Thymus (tissue), 11 donors: ENCODE measurements around the gene MKS1. TPM values are rescaled to one million over a fixed set of nuclear protein-coding genes. Genes with fewer than 3 reads are reported as not detected.
A peak's percentile ranks its signal among the peaks of the same experiment; 100 is the strongest.

Source experiments
- DNase-seq, 9 donors: peaks; one replicate each; pipeline ENCODE4 v3.0.0-alpha.2; 2013; ENCODE audit warnings: low spot score in 9 of 9, low read depth in 6 of 9, missing footprints in 1 of 9
- H3K27ac ChIP-seq, 2 donors: one replicate each; pipeline ENCODE4 v1.5.1; 2013; ENCODE audit warnings: control low read depth in 1 of 2, low read depth in 1 of 2, low read length in 1 of 2, mild to moderate bottlenecking in 1 of 2, moderate library complexity in 1 of 2
- H3K27me3 ChIP-seq, 2 donors: one replicate each; pipeline ENCODE4 v1.5.1; 2013; ENCODE audit warnings: low read length in 1 of 2; ENCODE audit not compliant: control insufficient read depth in 2 of 2, insufficient read depth in 1 of 2
- H3K36me3 ChIP-seq, 2 donors: one replicate each; pipeline ENCODE4 v1.5.1; 2013; ENCODE audit warnings: low read length in 1 of 2, mild to moderate bottlenecking in 1 of 2, moderate library complexity in 1 of 2; ENCODE audit not compliant: control insufficient read depth in 2 of 2, insufficient read depth in 2 of 2
- H3K4me1 ChIP-seq, 2 donors: one replicate each; pipeline ENCODE4 v1.5.1; 2013; ENCODE audit warnings: low read length in 2 of 2; ENCODE audit not compliant: control insufficient read depth in 2 of 2, insufficient read depth in 2 of 2
- H3K4me3 ChIP-seq, 2 donors: one replicate each; pipeline ENCODE4 v1.5.1; 2013; ENCODE audit warnings: low read length in 2 of 2, control low read depth in 1 of 2, mild to moderate bottlenecking in 1 of 2
- H3K9me3 ChIP-seq, 2 donors: one replicate each; pipeline ENCODE4 v1.5.1; 2013; ENCODE audit warnings: low read length in 1 of 2, mild to moderate bottlenecking in 1 of 2; ENCODE audit not compliant: control insufficient read depth in 2 of 2, insufficient read depth in 1 of 2
- WGBS: extraction: QIAGEN DNeasy Blood & Tissue Kit; methylation state at CpG from one replicate; pipeline ENCODE4 v1.1.7; 2013; 5-methylcytosine and 5-hydroxymethylcytosine counted together
- polyA plus RNA-seq: library from polyadenylated mRNA; stranded (reverse); fragments of 200-250 nt; gene quantifications from one replicate; pipeline ENCODE4 v1.2.3, GENCODE V29; 2013
- total RNA-seq: library from RNA; stranded (reverse); fragments of 120-200 nt; gene quantifications from one replicate; pipeline ENCODE4 v1.2.4, GENCODE V29; 2013
- donor health status: healthy.

Gene MKS1
- total and polyA plus RNA-seq, 2 donors = 11.9 to 12.5 TPM

DNA sequence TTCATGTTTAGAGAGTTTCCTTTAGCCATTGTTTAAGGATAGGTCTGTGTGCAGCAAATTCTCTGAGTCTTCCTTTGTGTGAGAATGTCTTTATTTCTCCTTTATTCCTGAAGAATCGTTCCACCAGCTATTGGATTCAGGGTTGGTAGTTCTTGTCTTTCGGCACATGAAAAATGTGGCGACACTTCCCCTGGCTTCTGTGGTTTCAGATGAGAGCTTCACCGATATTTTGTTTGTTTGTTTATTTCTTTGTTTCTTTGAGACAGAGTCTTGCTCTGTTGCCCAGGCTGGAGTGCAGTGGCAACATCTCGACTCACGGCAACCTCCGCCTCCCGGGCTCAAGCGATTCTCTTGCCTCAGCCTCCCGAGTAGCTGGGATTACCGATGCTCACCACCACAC, 43.1 kb upstream of the MKS1 start:
- Histone ChIP-seq H3K36me3 (no peaks in the 10 kb centered on the region), H3K27me3 (peaks cover 0 to 20% of the 10 kb centered on the region in 2 donors), H3K4me3 (no peak overlapping the region), H3K9me3 (no peaks in the 10 kb centered on the region), H3K27ac (no peak overlapping the region), H3K4me1 (no peaks in the 10 kb centered on the region)
- WGBS = 87% methylated on average over 11 of the region's 11 CpGs
- DNase-seq = no peak

- H3K27ac ChIP-seq = no peak overlapping the region
- H3K4me1 ChIP-seq = peaks cover 0 to 3% of the 10 kb centered on the region in 2 donors
- no peak overlapping the region for H3K4me3 ChIP-seq
- 49% methylated on average over 8 of the region's 8 CpGs for WGBS
- H3K27me3 ChIP-seq = peaks cover 6 to 26% of the 10 kb centered on the region in 2 donors
- H3K9me3 ChIP-seq = no peaks in the 10 kb centered on the region
- no peak for DNase-seq
- no peaks in the 10 kb centered on the region for H3K36me3 ChIP-seq
Observed at GRCh38 chr17:58254803-58255202, 35.7 kb upstream of the MKS1 start.

DNA sequence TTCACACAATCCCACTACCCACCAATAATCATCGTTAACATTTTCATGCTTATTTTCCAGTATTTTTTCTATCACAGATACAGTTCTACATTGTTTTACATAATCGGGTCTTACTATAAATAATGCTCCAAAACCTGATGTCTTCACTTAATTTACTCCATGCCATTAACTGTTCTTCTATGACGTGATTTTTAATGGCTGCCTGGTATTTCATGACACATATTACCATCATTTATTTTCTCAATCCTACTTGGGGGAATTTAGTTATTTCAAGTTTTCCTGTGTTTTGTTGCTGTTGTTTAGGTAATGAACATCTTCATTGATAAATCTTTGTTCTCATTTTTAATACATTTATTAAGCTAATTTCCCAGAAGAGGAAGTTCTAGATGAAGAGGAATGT, 34.0 kb upstream of the MKS1 start:
- H3K27me3 ChIP-seq = peaks cover 13 to 41% of the 10 kb centered on the region in 2 donors
- no peak overlapping the region for H3K27ac ChIP-seq
- H3K36me3 ChIP-seq = no peaks in the 10 kb centered on the region
- DNase-seq = no peak
- no peak overlapping the region for H3K4me3 ChIP-seq
- peaks cover 0 to 13% of the 10 kb centered on the region in 2 donors for H3K4me1 ChIP-seq
- WGBS = 95% methylated on average over 3 of the region's 3 CpGs
- no peaks in the 10 kb centered on the region for H3K9me3 ChIP-seq

DNA sequence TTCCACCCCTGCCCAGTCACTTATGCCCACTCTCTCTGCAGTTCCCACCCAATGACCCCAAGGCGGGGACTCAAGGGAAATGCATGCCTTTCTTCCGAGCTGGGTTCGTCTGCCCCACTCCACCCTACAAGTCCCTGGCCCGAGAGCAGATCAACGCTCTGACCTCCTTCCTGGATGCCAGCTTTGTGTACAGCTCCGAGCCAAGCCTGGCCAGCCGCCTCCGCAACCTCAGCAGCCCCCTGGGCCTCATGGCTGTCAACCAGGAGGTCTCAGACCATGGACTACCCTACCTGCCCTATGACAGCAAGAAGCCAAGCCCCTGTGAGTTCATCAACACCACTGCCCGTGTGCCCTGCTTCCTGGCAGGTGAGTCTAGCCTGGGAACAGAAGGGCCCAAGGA, 33.1 kb upstream of the MKS1 start:
- Histone ChIP-seq H3K27me3 (peaks cover 13 to 43% of the 10 kb centered on the region in 2 donors), H3K27ac (no peak overlapping the region), H3K4me1 (peaks cover 0 to 13% of the 10 kb centered on the region in 2 donors), H3K9me3 (no peaks in the 10 kb centered on the region), H3K4me3 (no peak overlapping the region), H3K36me3 (no peaks in the 10 kb centered on the region)
- DNase-seq = no peak
- WGBS = 92% methylated on average over 9 of the region's 9 CpGs

DNA sequence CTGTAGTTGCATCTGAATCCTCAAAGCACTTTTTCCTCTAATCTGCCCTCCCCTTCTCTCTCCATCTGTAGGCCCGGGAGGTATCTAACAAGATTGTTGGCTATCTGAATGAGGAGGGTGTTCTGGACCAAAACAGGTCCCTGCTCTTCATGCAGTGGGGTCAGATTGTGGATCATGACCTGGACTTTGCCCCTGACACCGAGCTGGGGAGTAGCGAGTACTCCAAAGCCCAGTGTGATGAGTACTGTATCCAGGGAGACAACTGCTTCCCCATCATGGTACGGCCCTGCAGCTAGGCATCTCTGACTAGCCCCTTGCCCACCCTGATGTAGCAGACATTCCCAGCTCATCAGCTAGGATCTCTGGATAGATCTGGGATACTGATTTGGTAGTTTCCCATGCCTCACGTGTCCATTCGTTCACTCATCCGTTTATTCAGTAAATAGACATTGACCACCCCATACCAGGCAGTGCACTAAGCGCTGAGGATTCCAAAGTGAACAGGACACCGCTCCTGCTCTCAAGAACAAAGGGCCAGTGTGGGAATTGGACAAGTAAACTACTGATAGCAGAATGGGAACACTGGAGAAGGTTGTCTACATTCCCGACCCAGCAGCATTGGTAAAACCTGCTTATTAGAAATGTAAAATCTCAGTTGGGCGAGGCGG, 31.4 kb upstream of the MKS1 start:
- Histone ChIP-seq H3K4me1 (peaks cover 0 to 13% of the 10 kb centered on the region in 2 donors), H3K36me3 (no peaks in the 10 kb centered on the region), H3K27me3 (peaks cover 13 to 43% of the 10 kb centered on the region in 2 donors), H3K4me3 (no peak overlapping the region), H3K9me3 (no peaks in the 10 kb centered on the region), H3K27ac (no peak overlapping the region)
- WGBS = 97% methylated on average over 12 of the region's 12 CpGs
- DNase-seq = no peak

- H3K27me3 ChIP-seq = peaks cover 10 to 37% of the 10 kb centered on the region in 2 donors
- peak; percentile 26 to 70 (median 53) for DNase-seq
Observed at GRCh38 chr17:58249270-58250133, 30.4 kb upstream of the MKS1 start.

DNA sequence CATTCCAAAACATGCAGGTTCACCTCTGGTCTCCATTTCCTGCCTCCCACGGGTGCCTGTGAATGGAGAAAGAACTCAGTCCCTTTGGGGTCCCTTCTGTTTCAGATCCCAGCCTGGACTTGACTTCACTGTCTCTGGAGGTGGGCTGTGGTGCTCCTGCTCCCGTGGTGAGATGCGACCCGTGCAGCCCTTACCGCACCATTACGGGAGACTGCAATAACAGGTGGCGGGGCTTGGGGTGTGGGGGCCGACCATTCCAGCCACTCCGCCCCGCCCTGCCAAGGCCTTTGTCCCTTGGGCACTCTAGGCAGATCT, 29.9 kb upstream of the MKS1 start:
- peaks cover 8 to 40% of the 10 kb centered on the region in 2 donors for H3K27me3 ChIP-seq
- WGBS = 52% methylated on average over 10 of the region's 10 CpGs
- no peak for DNase-seq
- no peak overlapping the region for H3K4me3 ChIP-seq
- no peaks in the 10 kb centered on the region for H3K9me3 ChIP-seq
- H3K4me1 ChIP-seq = peaks cover 0 to 13% of the 10 kb centered on the region in 2 donors
- no peak overlapping the region for H3K27ac ChIP-seq
- no peaks in the 10 kb centered on the region for H3K36me3 ChIP-seq

More at GRCh38 chr17:58249270-58250133, 30.4 kb upstream of the MKS1 start:
- H3K36me3 ChIP-seq = no peaks in the 10 kb centered on the region
- H3K9me3 ChIP-seq = no peaks in the 10 kb centered on the region
- peak overlapping the region; percentile 34 to 49 for H3K4me3 ChIP-seq
- peaks cover 0 to 13% of the 10 kb centered on the region in 2 donors for H3K4me1 ChIP-seq
- no peak overlapping the region for H3K27ac ChIP-seq
- WGBS = 9% methylated on average over 57 of the region's 57 CpGs

DNA sequence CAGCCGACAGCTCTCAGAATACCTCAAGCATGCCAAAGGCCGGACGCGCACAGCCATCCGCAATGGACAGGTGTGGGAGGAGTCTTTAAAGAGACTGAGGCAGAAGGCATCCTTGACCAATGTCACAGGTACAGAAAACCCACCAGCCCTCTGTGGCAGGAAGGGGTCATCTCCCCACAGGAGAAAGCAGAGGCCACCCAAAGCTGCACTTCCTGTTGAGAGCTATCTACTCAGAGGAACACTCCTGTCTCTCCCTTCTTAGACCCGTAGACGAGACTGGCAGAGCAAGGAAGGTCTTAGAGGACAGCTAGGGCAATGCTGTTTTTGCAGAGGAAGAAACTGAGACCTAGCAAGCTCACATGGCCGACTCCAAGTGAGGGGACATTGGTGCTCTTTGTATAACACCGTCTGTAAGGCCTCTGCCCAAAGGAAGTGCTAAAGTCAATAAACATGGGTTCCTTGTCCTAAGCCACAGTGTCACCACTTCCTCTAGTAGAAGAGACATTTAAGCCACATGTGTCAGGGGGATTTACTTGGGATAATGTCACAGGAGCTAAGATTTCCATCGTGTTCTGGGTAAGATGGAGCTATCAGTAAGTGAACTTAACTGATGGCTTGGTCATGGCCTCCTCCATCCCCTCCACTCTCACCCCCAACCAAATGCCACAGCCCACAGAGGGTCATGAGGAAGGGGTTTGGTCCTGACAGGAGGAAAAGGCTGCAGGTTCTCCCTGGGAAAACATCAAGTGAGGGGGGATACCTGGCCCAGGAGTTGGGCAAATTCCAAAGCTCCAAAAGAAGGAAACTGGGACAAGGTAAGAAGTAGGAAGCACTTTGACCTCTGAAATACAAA, 28.7 kb upstream of the MKS1 start:
- 67% methylated on average over 10 of the region's 10 CpGs for WGBS
- no peaks in the 10 kb centered on the region for H3K9me3 ChIP-seq
- no peaks in the 10 kb centered on the region for H3K36me3 ChIP-seq
- H3K27ac ChIP-seq = no peak overlapping the region
- no peak overlapping the region for H3K4me3 ChIP-seq
- DNase-seq = no peak
- peaks cover 0 to 13% of the 10 kb centered on the region in 2 donors for H3K4me1 ChIP-seq
- H3K27me3 ChIP-seq = peaks cover 8 to 42% of the 10 kb centered on the region in 2 donors
